OCI-LY7 (cell line): ENCODE data around the gene PGGHG. TPM values are rescaled to one million over a fixed set of nuclear protein-coding genes. Genes with fewer than 3 reads are reported as not detected.
"Not testable (repeated sequence)": the region's sequence is repeated elsewhere in the genome, so short reads cannot be mapped to it uniquely, and the experiment has no call there.

Experiments used
- BruUV-seq: library from RNA; stranded (reverse); fragments of 400-500 nt; replicated peaks from 2 replicates; lab custom pipeline; 2021; lab: Mats Ljungman, UMichigan
- CTCF ChIA-PET: fragments of 300-600 bp; sonication (Branson Sonifier 250); formaldehyde crosslinking; loops from one replicate; lab custom pipeline; 2022; ENCODE audit warnings: antibody characterized with exemption; ENCODE audit not compliant: unreplicated experiment; lab: Charles Lee
- POLR2A ChIA-PET: fragments of 300-600 bp; sonication (Branson Sonifier 250); formaldehyde crosslinking; loops from one replicate; lab custom pipeline; 2022; ENCODE audit warnings: antibody characterized with exemption; lab: Charles Lee
- DNase-seq: peaks from one replicate; pipeline ENCODE4 v3.0.0-alpha.2; 2015; ENCODE audit warnings: low spot score
- H2AFZ ChIP-seq: fragments of 200-600 bp; sonication (generic), shearing (Covaris generic); 2 replicates; pipeline ENCODE4 v1.6.1; 2014; ENCODE audit warnings: mild to moderate bottlenecking, antibody characterized with exemption, low read length, moderate library complexity
- H3K27ac ChIP-seq: fragments of 200-600 bp; sonication (generic); 2 replicates; pipeline ENCODE4 v1.5.1; 2014; ENCODE audit warnings: mixed run types, low read depth, mild to moderate bottlenecking, moderate library complexity, low read length, inconsistent platforms; ENCODE audit not compliant: poor library complexity, severe bottlenecking
- H3K36me3 ChIP-seq: fragments of 200-600 bp; sonication (generic); 2 replicates; pipeline ENCODE4 v1.6.1; 2014; ENCODE audit warnings: mild to moderate bottlenecking, antibody characterized with exemption, low read length, moderate library complexity, mixed read lengths; ENCODE audit not compliant: insufficient read depth
- H3K4me1 ChIP-seq: fragments of 200-600 bp; sonication (generic); 2 replicates; pipeline ENCODE4 v1.5.1; 2014; ENCODE audit warnings: mild to moderate bottlenecking, low read length; ENCODE audit not compliant: insufficient read depth, poor library complexity, severe bottlenecking
- H3K4me2 ChIP-seq: fragments of 200-600 bp; sonication (generic); 2 replicates; pipeline ENCODE4 v1.6.1; 2014; ENCODE audit warnings: mild to moderate bottlenecking, low read length
- H3K4me3 ChIP-seq: fragments of 200-600 bp; sonication (generic); 2 replicates; pipeline ENCODE4 v1.5.1; 2014; ENCODE audit warnings: mild to moderate bottlenecking, low read depth, low read length; ENCODE audit not compliant: poor library complexity, severe bottlenecking
- H3K79me2 ChIP-seq: fragments of 200-600 bp; sonication (generic); 2 replicates; pipeline ENCODE4 v1.6.1; 2016; ENCODE audit warnings: low read depth, mild to moderate bottlenecking, low read length, moderate library complexity, mixed read lengths; ENCODE audit not compliant: insufficient read depth
- H3K9me2 ChIP-seq: fragments of 200-600 bp; sonication (generic); 2 replicates; pipeline ENCODE4 v1.6.1; 2016; ENCODE audit warnings: mild to moderate bottlenecking, low read length, mixed read lengths; ENCODE audit not compliant: insufficient read depth
- H3K9me3 ChIP-seq: fragments of 200-600 bp; sonication (generic); 2 replicates; pipeline ENCODE4 v1.6.1; 2014; ENCODE audit warnings: mild to moderate bottlenecking, mixed run types, low read length, mixed read lengths
- H4K20me1 ChIP-seq: fragments of 200-600 bp; sonication (generic); 2 replicates; pipeline ENCODE4 v1.6.1; 2014; ENCODE audit warnings: mild to moderate bottlenecking, antibody characterized with exemption, low read length, moderate library complexity, mixed read lengths; ENCODE audit not compliant: insufficient read depth
- CTCF ChIP-seq: fragments of 200-600 bp; sonication (generic); conservative IDR thresholded peaks from 2 replicates; pipeline ENCODE4 v1.5.1; 2014; ENCODE audit warnings: mild to moderate bottlenecking, antibody characterized with exemption, low read length, moderate library complexity, mixed read lengths
- intact Hi-C: fragments of 100-400 bp; cut with micrococcal nuclease; formaldehyde crosslinking; loops from one replicate; pipeline ENCODE4 v1.10.0; 2022; ENCODE audit not compliant: unreplicated experiment
- total RNA-seq, 2 experiments: library from RNA; depleted of rRNA in 1 of 2; stranded (reverse); fragments of >200 nt in 1 of 2; shearing (Covaris generic) in 1 of 2; gene quantifications; 2 replicates each; pipeline ENCODE4 v1.2.3, GENCODE V29; 2014 to 2022

The PGGHG gene
- total RNA-seq, 2 experiments from 2014 or later: 0.93 to 6.3 TPM

- TF ChIP-seq CTCF: no peak
- H3K9me2 ChIP-seq: no peaks in the 10 kb centered on the region
- no peaks in the 10 kb centered on the region for H3K79me2 ChIP-seq
- intact Hi-C loops: no loop called here
- TSS peak; percentile 33 for BruUV-seq
- H3K36me3 ChIP-seq: no peaks in the 10 kb centered on the region
- peaks cover 31% of the 10 kb centered on the region for H3K4me1 ChIP-seq
- POLR2A ChIA-PET: interaction anchor here (0.7 to 1.9 kb wide), 4 partner anchors 10 to 81 kb away, joined by 3 to 9 read pairs (median 5); no protein-coding TSS in a partner anchor
- H3K27ac ChIP-seq: peak overlapping the region; percentile 92
- H4K20me1 ChIP-seq: no peaks in the 10 kb centered on the region
- H3K4me3 ChIP-seq: peak overlapping the region; percentile 62
- H3K4me2 ChIP-seq: peak overlapping the region; percentile 75
- peaks cover 7% of the 10 kb centered on the region; the same call in 1 of the 2 replicates for H3K9me3 ChIP-seq
- peak overlapping the region; percentile 17; the same call in 1 of the 2 replicates for H2AFZ ChIP-seq
- peak; percentile 73 for DNase-seq
- CTCF ChIA-PET: interaction anchor here (0.5 to 1.5 kb wide), 3 partner anchors 17 to 277 kb away, joined by 3 to 6 read pairs (median 4); no protein-coding TSS in a partner anchor
Observed at GRCh38 chr11:267491-267994, 21.4 kb upstream of the PGGHG start.

GRCh38 chr11:268716-269145, 20.2 kb upstream of the PGGHG start:
- BruUV-seq, H4K20me1 ChIP-seq, H3K36me3 ChIP-seq, H3K79me2 ChIP-seq, H3K9me2 ChIP-seq, H3K9me3 ChIP-seq: not testable (repeated sequence)
- Histone ChIP-seq H3K27ac (peak overlapping the region; percentile 92), H2AFZ (peak overlapping the region; percentile 22; the same call in 1 of the 2 replicates), H3K4me1 (peaks cover 31% of the 10 kb centered on the region), H3K4me2 (peak overlapping the region; percentile 75), H3K4me3 (peak overlapping the region; percentile 62)
- CTCF ChIA-PET: interaction anchor here (0.6 to 1.5 kb wide), 3 partner anchors 18 to 138 kb away, joined by 3 to 4 read pairs (median 4); no protein-coding TSS in a partner anchor
- intact Hi-C loops: loop anchor here (1.0 to 2.0 kb wide), 3 partner anchors 44 to 86 kb away; partner anchors contain the start of genes BET1L and RIC8A
- POLR2A ChIA-PET: interaction anchor here (0.7 to 1.9 kb wide), 4 partner anchors 11 to 80 kb away, joined by 3 to 9 read pairs (median 6); no protein-coding TSS in a partner anchor
- TF ChIP-seq CTCF: 0 out of 2 replicates have a peak, but pooled peaks have one; percentile 16
- DNase-seq: peak; percentile 86
